Right lobe of liver (tissue), 6 donors: ENCODE measurements around the gene SLC2A4RG. TPM values are rescaled to one million over a fixed set of nuclear protein-coding genes. Genes with fewer than 3 reads are reported as not detected.

Experiments
- ATAC-seq, 4 donors: fragments of 200-7000 bp; cut with Tn5 transposase; one replicate each; pipeline ENCODE4 v1.9.1; 2020; ENCODE audit warnings: mild to moderate bottlenecking in 4 of 4, moderate library complexity in 4 of 4
- DNase-seq, 3 donors: peaks; one replicate each; pipeline ENCODE4 v3.0.0-alpha.2; 2020
- H3K27ac ChIP-seq, 3 donors: fragments of 200-600 bp; one replicate each; pipeline ENCODE4 v1.8.0; 2022
- H3K27me3 ChIP-seq, 2 donors: fragments of 200-600 bp; one replicate each; pipeline ENCODE4 v1.8.0; 2022
- H3K36me3 ChIP-seq, 4 donors: fragments of 200-600 bp; sonication (generic) in 1 of 4; one replicate each; pipeline versions ENCODE4 v1.5.1 to v1.8.0; 2017 to 2022; ENCODE audit warnings: control low read depth in 1 of 4
- H3K4me1 ChIP-seq, 4 donors: fragments of 200-600 bp; sonication (generic) in 1 of 4; one replicate each; pipeline versions ENCODE4 v1.5.1 to v1.8.0; 2017 to 2022; ENCODE audit warnings: control low read depth in 1 of 4
- H3K4me3 ChIP-seq, 3 donors: fragments of 200-600 bp; one replicate each; pipeline ENCODE4 v1.8.0; 2022
- H3K9me3 ChIP-seq, 4 donors: fragments of 200-600 bp; sonication (generic) in 1 of 4; one replicate each; pipeline versions ENCODE4 v1.5.1 to v1.8.0; 2017 to 2022; ENCODE audit warnings: control low read depth in 1 of 4
- POLR2A ChIP-seq: fragments of 450-650 bp; IDR thresholded peaks from one replicate; pipeline ENCODE4 v1.6.1; 2017; ENCODE audit warnings: antibody characterized with exemption, mild to moderate bottlenecking
- WGBS: methylation state at CpG from one replicate; pipeline ENCODE4 v1.1.6; 2018; ENCODE audit warnings: low coverage, low lambda C conversion rate; ENCODE audit not compliant: insufficient coverage; ENCODE audit errors: missing lambda C conversion rate; 5-methylcytosine and 5-hydroxymethylcytosine counted together
- intact Hi-C, 2 donors: fragments of 100-400 bp; cut with DNase I; formaldehyde crosslinking; loops; one replicate each; pipeline versions ENCODE4 v1.11.2 to v1.14.1; 2022
- total RNA-seq, 6 experiments: library from RNA; depleted of rRNA in 2 of 6; stranded (reverse); fragments of >200 nt in 2 of 6; fragmentation: NEBNext Ultra II Directional in 3 of 6; extraction: Animal tissue kit (Norgen Biotek cat#: 25700) in 3 of 6; gene quantifications; one replicate each; pipeline versions ENCODE4 v1.1.0 to v1.2.4, GENCODE V29; 2016 to 2023
- TF ChIP-seq, protein P1 (sequence below), 4 donors: fragments of 200-600 bp in 3 of 4; fragments of 450-650 bp in 1 of 4; IDR thresholded peaks; one replicate each; pipeline versions ENCODE4 v1.5.1 to v1.8.0; 2016 to 2022; ENCODE audit warnings: antibody characterized with exemption in 4 of 4, mild to moderate bottlenecking in 2 of 4
- donor health status: DM: no; HTN: yes; CAD: no.
- donor health status: DM: no; HTN: no; CAD: no.
- donor health status: DM: no; HTN: no; CAD: no.
- donor health status: DM: no; HTN: yes; CAD: no.
- donor health status: DM: no; HTN: yes; CAD: no.

Gene SLC2A4RG
- total RNA-seq, 6 experiments from 2014 or later = 36.0 to 180 (median 73.8) TPM

- Histone ChIP-seq H3K27ac (no peak overlapping the region), H3K4me1 (no peaks in the 10 kb centered on the region), H3K27me3 (no peaks in the 10 kb centered on the region), H3K9me3 (no peaks in the 10 kb centered on the region), H3K36me3 (no peaks in the 10 kb centered on the region), H3K4me3 (no peak overlapping the region)
- DNase-seq (no peak), ATAC-seq (peak in 1 of 4 donors; percentile 27)
- TF ChIP-seq, protein P1, sequence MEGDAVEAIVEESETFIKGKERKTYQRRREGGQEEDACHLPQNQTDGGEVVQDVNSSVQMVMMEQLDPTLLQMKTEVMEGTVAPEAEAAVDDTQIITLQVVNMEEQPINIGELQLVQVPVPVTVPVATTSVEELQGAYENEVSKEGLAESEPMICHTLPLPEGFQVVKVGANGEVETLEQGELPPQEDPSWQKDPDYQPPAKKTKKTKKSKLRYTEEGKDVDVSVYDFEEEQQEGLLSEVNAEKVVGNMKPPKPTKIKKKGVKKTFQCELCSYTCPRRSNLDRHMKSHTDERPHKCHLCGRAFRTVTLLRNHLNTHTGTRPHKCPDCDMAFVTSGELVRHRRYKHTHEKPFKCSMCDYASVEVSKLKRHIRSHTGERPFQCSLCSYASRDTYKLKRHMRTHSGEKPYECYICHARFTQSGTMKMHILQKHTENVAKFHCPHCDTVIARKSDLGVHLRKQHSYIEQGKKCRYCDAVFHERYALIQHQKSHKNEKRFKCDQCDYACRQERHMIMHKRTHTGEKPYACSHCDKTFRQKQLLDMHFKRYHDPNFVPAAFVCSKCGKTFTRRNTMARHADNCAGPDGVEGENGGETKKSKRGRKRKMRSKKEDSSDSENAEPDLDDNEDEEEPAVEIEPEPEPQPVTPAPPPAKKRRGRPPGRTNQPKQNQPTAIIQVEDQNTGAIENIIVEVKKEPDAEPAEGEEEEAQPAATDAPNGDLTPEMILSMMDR (IDR thresholded peaks at IDR 0.05) = no peak
- no peak for TF ChIP-seq POLR2A
- 54% methylated on average over 6 of the region's 18 CpGs for WGBS
- intact Hi-C loops = no loop called here
These were observed 42.5 kb downstream of the SLC2A4RG start for GRCh38 chr20:63782051-63782471.

DNA sequence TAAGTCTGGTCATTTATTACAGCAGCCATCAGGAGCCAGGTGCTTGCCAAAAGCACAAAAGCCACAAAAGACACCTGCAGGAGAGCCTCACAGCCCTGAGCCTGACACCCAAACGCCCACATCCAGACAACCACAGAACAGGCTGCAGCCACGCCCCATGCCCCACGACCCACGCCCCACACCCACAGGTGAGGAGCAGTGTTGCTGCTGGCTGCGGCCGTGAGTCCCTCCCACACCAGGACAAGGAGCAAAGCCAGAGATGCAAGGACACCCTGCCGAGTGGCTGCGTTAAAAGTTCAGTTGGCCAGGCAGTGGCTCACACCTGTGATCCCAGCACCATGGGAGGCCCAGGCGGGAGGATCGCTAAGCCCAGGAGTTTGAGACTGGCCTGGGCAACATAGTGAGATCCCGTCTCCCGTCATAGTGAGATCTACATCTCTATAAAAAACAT lies 43.0 kb downstream of the SLC2A4RG start:
- no peak for DNase-seq
- intact Hi-C loops = no loop called here
- whole genome bisulfite sequencing = 80% methylated on average over 4 of the region's 12 CpGs

GRCh38 chr20:63783970-63784369 lies 44.4 kb downstream of the SLC2A4RG start:
- intact Hi-C loops = no loop called here
- no CpG with 5 or more reads among the region's 16 CpGs for WGBS
- no peak for ATAC-seq

More for the DNA sequence above, 43.0 kb downstream of the SLC2A4RG start:
- Histone ChIP-seq H3K36me3 (no peaks in the 10 kb centered on the region), H3K9me3 (no peaks in the 10 kb centered on the region), H3K4me3 (no peak overlapping the region), H3K27ac (no peak overlapping the region), H3K27me3 (no peaks in the 10 kb centered on the region), H3K4me1 (no peaks in the 10 kb centered on the region)
- no peak for ATAC-seq
- TF ChIP-seq POLR2A = no peak

GRCh38 chr20:63785691-63786131 lies 46.1 kb downstream of the SLC2A4RG start:
- TF ChIP-seq, protein P1 (IDR thresholded peaks at IDR 0.05) = no peak
- TF ChIP-seq POLR2A = no peak
- DNase-seq (no peak), ATAC-seq (no peak)
- no peaks in the 10 kb centered on the region for H3K9me3 ChIP-seq
- H3K4me1 ChIP-seq = peaks cover 0 to 5% (median 0%) of the 10 kb centered on the region in 4 donors
- H3K27ac ChIP-seq = no peak overlapping the region
- 44% methylated on average over 10 of the region's 14 CpGs for WGBS
- intact Hi-C loops = no loop called here
- no peaks in the 10 kb centered on the region for H3K36me3 ChIP-seq
- H3K4me3 ChIP-seq = no peak overlapping the region
- no peaks in the 10 kb centered on the region for H3K27me3 ChIP-seq

More at GRCh38 chr20:63783970-63784369, 44.4 kb downstream of the SLC2A4RG start:
- no peak for TF ChIP-seq POLR2A
- TF ChIP-seq, protein P1 (IDR thresholded peaks at IDR 0.05) = no peak
- Histone ChIP-seq H3K36me3 (no peaks in the 10 kb centered on the region), H3K4me1 (no peaks in the 10 kb centered on the region), H3K27me3 (no peaks in the 10 kb centered on the region), H3K27ac (no peak overlapping the region), H3K9me3 (no peaks in the 10 kb centered on the region), H3K4me3 (no peak overlapping the region)
- no peak for DNase-seq

- no peak for DNase-seq
- no peak for TF ChIP-seq POLR2A
- TF ChIP-seq, protein P1 (IDR thresholded peaks at IDR 0.05) = no peak
- H3K9me3 ChIP-seq = no peaks in the 10 kb centered on the region
- no peaks in the 10 kb centered on the region for H3K36me3 ChIP-seq
- ATAC-seq = no peak
- no peaks in the 10 kb centered on the region for H3K27me3 ChIP-seq
- peaks cover 0 to 5% (median 0%) of the 10 kb centered on the region in 4 donors for H3K4me1 ChIP-seq
- intact Hi-C loops = no loop called here
- H3K4me3 ChIP-seq = no peak overlapping the region
- 81% methylated on average over 10 of the region's 11 CpGs for WGBS
- H3K27ac ChIP-seq = no peak overlapping the region
These were observed 47.7 kb downstream of the SLC2A4RG start for GRCh38 chr20:63787302-63787701.
